BLaER1 treated with 17β-estradiol and CSF1 and Interleukin-3, amounts not matched to agents 10 nM and 100 nM (cell line): ENCODE results near the gene GPR15.
"Not testable (repeated sequence)": the region's sequence is repeated elsewhere in the genome, so short reads cannot be mapped to it uniquely, and the experiment has no call there.

Experiments used
- H3K27ac ChIP-seq, 11 experiments: shearing (Covaris generic); formaldehyde crosslinking; 2 replicates each; pipeline ENCODE4 v1.8.1; 2022
- H3K27me3 ChIP-seq, 11 experiments: shearing (Covaris generic); formaldehyde crosslinking; 2 replicates each; pipeline ENCODE4 v1.8.1; 2022
- H3K36me3 ChIP-seq, 11 experiments: shearing (Covaris generic); formaldehyde crosslinking; 2 replicates each; pipeline ENCODE4 v1.8.1; 2022
- H3K4me1 ChIP-seq, 10 experiments: shearing (Covaris generic); formaldehyde crosslinking; 2 replicates each; pipeline ENCODE4 v1.8.1; 2022
- H3K4me2 ChIP-seq, 11 experiments: shearing (Covaris generic); formaldehyde crosslinking; 2 replicates each; pipeline ENCODE4 v1.8.1; 2022
- H3K4me3 ChIP-seq, 10 experiments: shearing (Covaris generic); formaldehyde crosslinking; 2 replicates each; pipeline ENCODE4 v1.8.1; 2022
- H3K9ac ChIP-seq, 11 experiments: shearing (Covaris generic); formaldehyde crosslinking; 2 replicates each; pipeline ENCODE4 v1.8.1; 2022
- H3K9me3 ChIP-seq, 11 experiments: shearing (Covaris generic); formaldehyde crosslinking; replicated peaks in 1 of 11; 2 replicates each; pipeline ENCODE4 v1.8.1; 2022
- H4K20me1 ChIP-seq, 11 experiments: shearing (Covaris generic); formaldehyde crosslinking; 2 replicates each; pipeline ENCODE4 v1.8.1; 2022
- Cebpa-rat ChIP-seq, 11 experiments: shearing (Covaris generic); IDR thresholded peaks; 2 replicates each; pipeline ENCODE4 v1.8.1; 2022

The GPR15 gene

GRCh38 chr3:98558100-98558827 is 26.5 kb downstream of the GPR15 start:
- Histone ChIP-seq H3K27me3 (no peaks in the 10 kb centered on the region), H3K4me1 (peaks cover 4 to 75% (median 52%) of the 10 kb centered on the region in 10 experiments), H3K27ac (no peak overlapping the region), H3K9me3 (peaks cover 0 to 6% (median 0%) of the 10 kb centered on the region in 11 experiments; a peak in 4 of 22 replicates), H3K4me3 (no peak overlapping the region), H3K4me2 (peak overlapping the region in 2 of 11 experiments; percentile 42 to 62; a peak in 1 of 22 replicates), H4K20me1 (no peaks in the 10 kb centered on the region), H3K36me3 (no peaks in the 10 kb centered on the region), H3K9ac (no peak overlapping the region)
- TF ChIP-seq Cebpa-rat (IDR thresholded peaks at IDR 0.05): no peak

GRCh38 chr3:98559769-98560168 is 28.0 kb downstream of the GPR15 start:
- not testable (repeated sequence) for H3K27ac ChIP-seq, H4K20me1 ChIP-seq, H3K36me3 ChIP-seq, H3K9ac ChIP-seq, H3K9me3 ChIP-seq, H3K4me3 ChIP-seq, H3K4me2 ChIP-seq, H3K27me3 ChIP-seq
- H3K4me1 ChIP-seq: peaks cover 19 to 75% (median 54%) of the 10 kb centered on the region in 10 experiments

- H3K9ac ChIP-seq: no peak overlapping the region
Observed at GRCh38 chr3:98560911-98561310, 29.1 kb downstream of the GPR15 start.

GRCh38 chr3:98561727-98562521 is 30.1 kb downstream of the GPR15 start:
- Histone ChIP-seq H3K4me3 (peak overlapping the region in 1 of 10 experiments; percentile 15; a peak in 2 of 20 replicates), H3K27ac (peak overlapping the region in 7 of 11 experiments; percentile 28 to 84 (median 71); a peak in 14 of 22 replicates), H3K27me3 (no peaks in the 10 kb centered on the region), H3K36me3 (no peaks in the 10 kb centered on the region), H4K20me1 (no peaks in the 10 kb centered on the region), H3K9ac (peak overlapping the region in 1 of 11 experiments; percentile 10; a peak in 2 of 22 replicates), H3K4me1 (peaks cover 19 to 74% (median 59%) of the 10 kb centered on the region in 10 experiments), H3K9me3 (peaks cover 0 to 11% (median 0%) of the 10 kb centered on the region in 11 experiments; a peak in 5 of 22 replicates), H3K4me2 (peak overlapping the region in 10 of 11 experiments; percentile 21 to 91 (median 76); a peak in 16 of 22 replicates)
- TF ChIP-seq Cebpa-rat (IDR thresholded peaks at IDR 0.05): no peak

More at GRCh38 chr3:98560911-98561310, 29.1 kb downstream of the GPR15 start:
- H3K4me2 ChIP-seq: peak overlapping the region in 5 of 11 experiments; percentile 9 to 55 (median 40); a peak in 7 of 22 replicates
- H3K27ac ChIP-seq: no peak overlapping the region; a peak in 2 of 22 replicates
- H3K4me1 ChIP-seq: peaks cover 19 to 75% (median 62%) of the 10 kb centered on the region in 10 experiments
- H4K20me1 ChIP-seq: no peaks in the 10 kb centered on the region
- H3K36me3 ChIP-seq: no peaks in the 10 kb centered on the region
- H3K4me3 ChIP-seq: no peak overlapping the region
- H3K9me3 ChIP-seq: peaks cover 0 to 6% (median 0%) of the 10 kb centered on the region in 11 experiments; a peak in 4 of 22 replicates
- no peaks in the 10 kb centered on the region for H3K27me3 ChIP-seq
- TF ChIP-seq Cebpa-rat (IDR thresholded peaks at IDR 0.05): no peak

- H3K4me2 ChIP-seq: peak overlapping the region; percentile 20 to 87 (median 74)
- H3K9ac ChIP-seq: peak overlapping the region in 5 of 11 experiments; percentile 23 to 61 (median 44); a peak in 7 of 22 replicates
- TF ChIP-seq Cebpa-rat (IDR thresholded peaks at IDR 0.05): peak in 2 of 11 experiments; percentile 37 to 68; a peak in 3 of 22 replicates
- no peaks in the 10 kb centered on the region for H3K27me3 ChIP-seq
- H3K27ac ChIP-seq: peak overlapping the region; percentile 11 to 84 (median 68); a peak in 20 of 22 replicates
- peak overlapping the region in 4 of 10 experiments; percentile 7 to 32 (median 24); a peak in 3 of 20 replicates for H3K4me3 ChIP-seq
- peaks cover 0 to 11% (median 0%) of the 10 kb centered on the region in 11 experiments; a peak in 5 of 22 replicates for H3K9me3 ChIP-seq
- H4K20me1 ChIP-seq: no peaks in the 10 kb centered on the region
- peaks cover 19 to 70% (median 56%) of the 10 kb centered on the region in 10 experiments for H3K4me1 ChIP-seq
- H3K36me3 ChIP-seq: no peaks in the 10 kb centered on the region
Observed at GRCh38 chr3:98563661-98564281, 32.0 kb downstream of the GPR15 start.

- H3K36me3 ChIP-seq: no peaks in the 10 kb centered on the region
- peak overlapping the region; percentile 11 to 84 (median 68); a peak in 19 of 22 replicates for H3K27ac ChIP-seq
- no peaks in the 10 kb centered on the region for H4K20me1 ChIP-seq
- peak overlapping the region in 5 of 11 experiments; percentile 23 to 61 (median 37); a peak in 7 of 22 replicates for H3K9ac ChIP-seq
- peaks cover 0 to 10% (median 0%) of the 10 kb centered on the region in 11 experiments; a peak in 5 of 22 replicates for H3K9me3 ChIP-seq
- peak overlapping the region; percentile 20 to 87 (median 74); a peak in 21 of 22 replicates for H3K4me2 ChIP-seq
- H3K4me1 ChIP-seq: peaks cover 19 to 70% (median 56%) of the 10 kb centered on the region in 10 experiments
- TF ChIP-seq Cebpa-rat (IDR thresholded peaks at IDR 0.05): no peak
- no peaks in the 10 kb centered on the region for H3K27me3 ChIP-seq
- peak overlapping the region in 2 of 10 experiments; percentile 28 to 32; a peak in 1 of 20 replicates for H3K4me3 ChIP-seq
Observed at GRCh38 chr3:98564282-98565005, 32.7 kb downstream of the GPR15 start.

- Histone ChIP-seq H3K36me3 (no peaks in the 10 kb centered on the region), H3K4me2 (peak overlapping the region in 6 of 11 experiments; percentile 69 to 87 (median 80); a peak in 10 of 22 replicates), H3K4me1 (peaks cover 19 to 70% (median 56%) of the 10 kb centered on the region in 10 experiments), H3K9me3 (peaks cover 0 to 6% (median 0%) of the 10 kb centered on the region in 11 experiments; a peak in 2 of 22 replicates), H3K27me3 (no peaks in the 10 kb centered on the region), H3K9ac (no peak overlapping the region), H4K20me1 (no peaks in the 10 kb centered on the region), H3K4me3 (no peak overlapping the region), H3K27ac (peak overlapping the region in 5 of 11 experiments; percentile 31 to 84 (median 63); a peak in 8 of 22 replicates)
- no peak for TF ChIP-seq Cebpa-rat (IDR thresholded peaks at IDR 0.05)
Observed at GRCh38 chr3:98565237-98565643, 33.5 kb downstream of the GPR15 start.

GRCh38 chr3:98565843-98566242 is 34.1 kb downstream of the GPR15 start:
- Histone ChIP-seq H3K9me3 (peaks cover 0 to 6% (median 0%) of the 10 kb centered on the region in 11 experiments; a peak in 2 of 22 replicates), H3K4me1 (peaks cover 19 to 68% (median 54%) of the 10 kb centered on the region in 10 experiments), H3K4me3 (no peak overlapping the region), H3K9ac (no peak overlapping the region), H3K36me3 (no peaks in the 10 kb centered on the region), H4K20me1 (no peaks in the 10 kb centered on the region), H3K27me3 (no peaks in the 10 kb centered on the region), H3K4me2 (peak overlapping the region in 7 of 11 experiments; percentile 6 to 87 (median 78); a peak in 10 of 22 replicates), H3K27ac (peak overlapping the region in 6 of 11 experiments; percentile 13 to 84 (median 47); a peak in 7 of 22 replicates)
- no peak for TF ChIP-seq Cebpa-rat (IDR thresholded peaks at IDR 0.05)
